HG02763 (cell line): ENCODE data around the gene SLC9A3.
"Not testable (repeated sequence)": the region's sequence is repeated elsewhere in the genome, so short reads cannot be mapped to it uniquely, and the experiment has no call there.

ENCODE experiments used
- ATAC-seq: cut with Tn5 transposase; IDR thresholded peaks from one replicate; pipeline ENCODE4 v1.9.1; 2021; ENCODE audit warnings: mild to moderate bottlenecking, moderate library complexity; ENCODE audit not compliant: unreplicated experiment

The SLC9A3 gene

GRCh38 chr5:478369-478981 is 45.8 kb downstream of the SLC9A3 start:
- no peak for ATAC-seq

- no peak for ATAC-seq
These were observed 46.4 kb downstream of the SLC9A3 start for GRCh38 chr5:477871-478270.

GRCh38 chr5:477247-477646 is 47.0 kb downstream of the SLC9A3 start:
- no peak for ATAC-seq

- ATAC-seq, result no peak
These were observed 47.5 kb downstream of the SLC9A3 start for GRCh38 chr5:476814-477175.

- ATAC-seq, result no peak
These were observed 48.0 kb downstream of the SLC9A3 start for GRCh38 chr5:476102-476813.

- no peak for ATAC-seq
These were observed 48.5 kb downstream of the SLC9A3 start for GRCh38 chr5:475704-476101.

GRCh38 chr5:474840-475661 is 49.2 kb downstream of the SLC9A3 start:
- no peak for ATAC-seq

GRCh38 chr5:474232-474839 is 49.9 kb downstream of the SLC9A3 start:
- not testable (repeated sequence) for ATAC-seq

- peak; percentile 9 for ATAC-seq
These were observed 50.6 kb downstream of the SLC9A3 start for GRCh38 chr5:473551-474192.

GRCh38 chr5:472656-473550 is 51.3 kb downstream of the SLC9A3 start:
- ATAC-seq, result peak; percentile 67

- peak; percentile 4 for ATAC-seq
These were observed 52.1 kb downstream of the SLC9A3 start for GRCh38 chr5:472076-472655.

- no peak for ATAC-seq
These were observed 52.5 kb downstream of the SLC9A3 start for GRCh38 chr5:471750-472058.

GRCh38 chr5:470961-471749 is 53.1 kb downstream of the SLC9A3 start:
- ATAC-seq, result no peak

GRCh38 chr5:469752-470483 is 54.3 kb downstream of the SLC9A3 start:
- no peak for ATAC-seq

- no peak for ATAC-seq
These were observed 55.8 kb downstream of the SLC9A3 start for GRCh38 chr5:468401-468800.

GRCh38 chr5:466661-467310 is 57.5 kb downstream of the SLC9A3 start:
- ATAC-seq, result no peak

GRCh38 chr5:465591-466403 is 58.5 kb downstream of the SLC9A3 start:
- no peak for ATAC-seq
